UCSD-AML1 (cell line): ENCODE data around the gene NTHL1.

Source experiments
- DNase-seq: peaks from one replicate; lab custom pipeline; 2025; ENCODE audit not compliant: unreplicated experiment; lab: John Stamatoyannopoulos, UW

Gene NTHL1

DNA sequence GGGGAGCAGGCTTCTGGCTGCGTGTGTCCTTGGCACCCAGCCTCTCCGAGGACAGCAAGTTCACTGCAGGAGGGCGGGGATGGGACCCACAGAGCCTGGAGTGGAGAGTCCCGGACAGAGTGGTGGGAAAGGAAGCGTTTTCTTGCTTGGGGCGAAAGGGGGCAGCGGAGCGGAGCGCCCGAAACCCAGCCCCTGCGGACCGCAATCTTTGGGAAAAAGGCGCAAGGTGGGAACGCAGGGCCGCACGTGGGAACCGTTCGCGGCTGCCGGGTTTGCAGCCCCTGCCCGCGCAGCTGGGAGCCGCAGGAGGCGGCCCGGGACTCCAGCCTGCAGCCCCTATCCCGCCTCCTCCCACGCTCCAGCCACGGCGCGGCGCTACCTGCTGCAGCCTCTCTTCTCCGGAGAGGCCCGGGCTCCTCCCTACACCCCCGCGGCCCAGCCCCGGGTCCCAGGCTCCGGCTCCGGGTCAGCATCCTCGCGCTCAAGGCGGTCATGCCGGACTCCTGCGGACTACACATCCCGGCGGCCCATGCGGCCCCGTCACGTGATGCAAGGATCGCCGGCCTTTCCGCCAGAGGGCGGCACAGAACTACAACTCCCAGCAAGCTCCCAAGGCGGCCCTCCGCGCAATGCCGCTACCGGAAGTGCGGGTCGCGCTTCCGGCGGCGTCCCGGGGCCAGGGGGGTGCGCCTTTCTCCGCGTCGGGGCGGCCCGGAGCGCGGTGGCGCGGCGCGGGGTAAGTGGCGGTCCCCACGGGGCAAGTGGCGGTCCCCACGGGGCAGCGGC lies at the start of gene NTHL1, which contains the start of gene TSC2:
Gene NTHL1, minus strand, starts transcription at position 505 of the 786 bp plus-strand sequence. Its CDS starts 11 bp downstream, at position 494.
Gene TSC2, plus strand, starts transcription at position 656 of the 786 bp plus-strand sequence. CDS start 631 bp downstream, outside the sequence.
- DNase-seq, result peak; percentile 96

- DNase-seq, result no peak
These were observed 49.4 kb upstream of the NTHL1 start for GRCh38 chr16:2096853-2097595.

DNA sequence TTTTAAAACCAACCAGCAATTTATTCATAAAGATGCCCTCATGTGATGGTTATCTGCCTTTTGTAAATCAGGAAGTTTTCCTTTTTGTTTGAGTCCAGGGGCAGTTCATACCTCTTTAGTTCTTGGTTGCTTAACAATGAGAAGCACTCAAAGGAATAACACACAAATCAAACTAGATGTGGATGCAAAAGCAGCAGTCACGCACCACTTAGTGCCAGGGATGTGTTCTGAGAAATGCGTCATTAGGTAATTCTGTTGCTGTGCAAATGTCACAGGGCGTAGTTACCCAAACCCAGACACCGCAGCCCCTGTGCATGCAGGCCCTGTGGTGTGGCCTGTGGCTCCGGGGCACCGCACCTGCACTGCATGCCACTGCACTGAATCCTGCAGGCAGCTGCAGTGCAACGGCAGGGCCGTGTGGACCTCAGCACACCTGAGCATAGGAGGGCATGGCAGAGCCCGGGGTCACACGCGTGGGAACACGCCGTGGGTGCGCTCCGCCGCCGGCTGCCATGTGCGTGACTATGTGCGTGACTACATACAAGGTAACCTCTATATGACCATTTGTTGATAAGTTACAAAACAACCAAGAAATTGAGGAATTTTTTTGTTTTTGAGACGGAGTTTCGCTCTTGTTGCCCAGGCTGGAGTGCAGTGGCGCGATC lies 48.4 kb upstream of the NTHL1 start:
- no peak for DNase-seq

DNA sequence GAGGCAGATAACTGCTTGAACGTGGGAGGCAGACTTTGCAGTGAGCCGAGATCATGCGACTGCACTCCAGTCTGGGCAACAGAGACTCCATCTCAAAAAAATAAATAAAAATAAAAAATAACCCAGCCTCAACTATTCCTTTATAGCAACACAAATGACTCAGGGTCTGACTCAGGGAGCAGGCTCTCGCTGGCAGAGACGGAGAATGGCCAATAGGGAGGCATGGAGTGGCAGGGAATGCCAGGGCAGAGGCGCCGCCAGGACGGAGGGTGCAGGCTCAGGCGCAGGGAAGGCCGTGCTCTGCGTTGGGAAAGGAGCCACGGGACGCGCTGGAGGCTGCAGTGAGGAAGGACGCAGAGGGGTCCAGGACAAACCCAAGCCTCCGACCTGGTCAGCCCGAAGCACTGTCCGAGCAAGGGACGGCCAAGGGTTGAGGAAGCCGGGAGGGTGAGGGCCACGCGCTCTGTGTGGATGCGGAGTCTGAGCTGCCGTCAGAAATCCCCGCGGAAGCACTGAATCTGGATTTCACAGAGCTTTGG lies 47.8 kb upstream of the NTHL1 start:
- no peak for DNase-seq

- DNase-seq, result no peak
These were observed 46.2 kb upstream of the NTHL1 start for GRCh38 chr16:2093793-2094192.

- no peak for DNase-seq
These were observed 45.2 kb upstream of the NTHL1 start for GRCh38 chr16:2092866-2093265.

DNA sequence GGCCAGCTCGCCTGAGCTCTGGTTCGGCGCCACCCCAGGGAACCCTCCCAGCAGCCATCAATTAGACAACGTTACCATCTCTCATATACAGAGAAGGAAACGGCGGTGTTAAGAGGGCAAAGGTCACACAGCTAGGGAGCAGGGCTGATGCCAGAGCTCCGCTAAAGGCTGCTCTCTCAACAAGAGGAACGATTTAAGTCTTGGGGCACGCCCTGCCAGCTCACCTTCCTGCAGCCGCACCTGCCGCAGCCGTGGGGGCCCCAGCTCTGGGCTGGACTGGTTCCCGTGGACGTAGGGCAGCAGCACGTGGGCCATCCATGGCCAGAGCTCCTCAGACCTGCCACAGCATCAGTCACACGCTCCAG lies 44.6 kb upstream of the NTHL1 start:
- DNase-seq, result no peak

GRCh38 chr16:2091547-2092255 lies 44.1 kb upstream of the NTHL1 start:
- no peak for DNase-seq

DNA sequence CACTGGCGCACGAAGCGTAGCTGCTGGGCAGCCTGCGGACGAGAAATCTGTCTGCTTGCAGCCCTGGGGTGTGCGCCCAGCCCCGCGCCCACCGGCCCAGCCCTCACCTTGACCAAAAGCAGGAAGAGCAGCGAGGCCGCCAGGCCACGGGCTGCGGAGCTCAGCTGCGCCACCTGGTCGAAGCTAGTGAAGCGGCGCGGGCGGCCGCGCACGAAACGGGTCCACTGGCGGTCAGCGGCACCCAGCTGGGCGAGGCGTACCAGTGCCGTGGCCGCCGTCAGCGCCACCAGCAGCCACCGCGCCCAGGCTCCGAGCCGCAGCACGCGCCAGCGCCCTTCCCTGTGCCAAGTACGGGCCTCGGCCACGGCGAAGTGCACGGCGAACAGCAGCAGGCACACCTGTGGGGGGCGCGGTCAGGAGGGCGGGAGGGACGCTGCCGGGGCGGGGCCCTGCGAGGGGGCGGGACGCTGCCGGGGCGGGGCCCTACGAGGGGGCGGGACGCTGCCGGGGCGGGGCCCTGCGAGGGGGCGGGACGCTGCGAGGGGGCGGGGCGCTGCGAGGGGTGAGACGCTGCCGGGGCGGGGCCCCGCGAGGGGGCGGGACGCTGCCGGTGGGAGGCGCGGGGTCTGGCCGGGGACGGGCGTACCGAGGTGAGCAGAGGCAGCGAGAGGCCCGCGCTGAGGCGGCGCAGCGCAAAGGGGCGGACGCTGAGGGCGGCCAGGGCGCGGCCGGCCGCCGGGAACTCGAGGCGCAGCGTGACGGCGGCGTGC lies 43.3 kb upstream of the NTHL1 start:
- DNase-seq, result no peak

DNA sequence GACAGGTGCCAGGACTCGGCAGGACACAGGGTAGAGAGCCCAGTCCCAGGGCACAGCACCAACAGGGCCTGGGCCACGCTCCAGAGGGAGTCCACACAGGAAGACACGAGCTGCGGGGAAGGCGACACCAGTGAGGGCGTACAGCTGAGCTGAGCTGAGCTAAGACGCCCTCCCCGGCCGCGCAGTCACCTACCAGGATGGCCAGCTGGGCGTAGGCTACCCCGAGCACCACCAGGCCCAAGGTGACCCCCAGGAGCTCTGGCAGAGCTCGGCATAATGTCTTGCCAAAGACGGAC lies 42.8 kb upstream of the NTHL1 start:
- DNase-seq, result no peak

DNA sequence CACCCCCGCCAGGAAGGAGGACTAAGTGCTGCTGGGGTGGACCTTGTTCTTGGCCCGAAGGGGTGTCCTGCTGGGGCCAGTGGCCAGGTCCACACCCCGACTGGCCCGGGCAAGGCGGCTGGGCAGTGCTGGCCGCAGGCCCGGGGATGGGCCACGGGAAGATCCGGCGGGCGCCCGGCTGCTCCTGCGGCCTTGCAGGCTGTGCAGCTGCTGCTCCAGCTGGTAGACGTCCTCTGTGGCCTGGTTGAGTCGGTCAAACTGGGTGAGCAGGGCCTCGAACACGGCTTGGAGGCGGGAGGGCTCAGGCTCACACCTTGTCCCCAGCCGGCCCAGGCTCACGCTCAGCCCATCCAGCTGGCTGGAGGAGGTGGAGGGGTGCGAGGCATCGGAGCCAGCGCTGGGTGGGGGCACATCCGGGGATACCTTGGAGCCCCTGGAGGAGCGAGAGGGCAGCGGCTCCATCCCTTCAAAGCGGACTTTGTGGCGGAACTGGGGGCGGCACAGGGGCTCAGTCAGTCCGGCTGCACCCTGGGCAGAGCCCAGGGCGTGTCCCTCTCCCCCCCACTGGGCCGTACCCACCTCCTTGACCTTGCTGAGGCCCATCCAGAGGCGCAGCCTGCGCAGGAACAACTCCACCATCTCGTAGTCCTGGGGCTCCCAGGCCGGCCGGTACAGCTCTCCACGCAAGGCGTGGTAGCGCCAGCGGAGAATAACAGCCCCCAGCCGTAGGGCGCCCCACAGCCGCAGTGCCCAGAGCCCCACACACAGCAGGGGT lies 42.3 kb upstream of the NTHL1 start:
- no peak for DNase-seq

DNA sequence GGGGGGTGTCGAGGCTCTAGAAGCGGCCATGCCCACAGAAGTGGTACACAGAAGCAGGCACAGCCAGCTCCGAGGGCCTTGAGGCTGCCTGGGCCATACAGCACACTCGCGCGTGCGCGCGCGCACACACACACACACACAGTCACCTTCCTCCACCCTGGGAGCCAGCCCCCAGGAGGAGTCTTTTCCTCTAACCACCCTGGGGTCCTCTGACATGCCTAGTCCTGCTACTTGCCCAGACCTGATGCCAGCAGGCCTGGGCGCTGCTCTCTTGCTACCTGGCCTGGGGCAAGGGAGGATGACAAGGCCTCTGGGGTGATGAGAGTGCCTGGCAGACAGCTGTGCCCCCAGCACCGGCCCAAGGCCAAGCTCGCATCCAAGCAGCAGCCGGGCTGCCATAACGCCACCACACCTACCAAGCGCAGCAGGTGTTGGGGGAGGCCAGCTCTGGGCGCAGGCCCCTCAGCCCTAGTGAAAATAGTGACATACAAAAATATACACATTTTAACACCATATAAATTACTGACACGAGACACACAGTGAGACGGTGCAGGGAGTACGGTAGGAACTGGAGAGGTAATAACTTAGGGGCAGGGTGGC lies 41.2 kb upstream of the NTHL1 start:
- no peak for DNase-seq

GRCh38 chr16:2087748-2088631 lies 40.4 kb upstream of the NTHL1 start:
- no peak for DNase-seq

GRCh38 chr16:2086812-2087747 lies 39.4 kb upstream of the NTHL1 start:
- no peak for DNase-seq

GRCh38 chr16:2086106-2086742 lies 38.6 kb upstream of the NTHL1 start:
- no peak for DNase-seq

DNA sequence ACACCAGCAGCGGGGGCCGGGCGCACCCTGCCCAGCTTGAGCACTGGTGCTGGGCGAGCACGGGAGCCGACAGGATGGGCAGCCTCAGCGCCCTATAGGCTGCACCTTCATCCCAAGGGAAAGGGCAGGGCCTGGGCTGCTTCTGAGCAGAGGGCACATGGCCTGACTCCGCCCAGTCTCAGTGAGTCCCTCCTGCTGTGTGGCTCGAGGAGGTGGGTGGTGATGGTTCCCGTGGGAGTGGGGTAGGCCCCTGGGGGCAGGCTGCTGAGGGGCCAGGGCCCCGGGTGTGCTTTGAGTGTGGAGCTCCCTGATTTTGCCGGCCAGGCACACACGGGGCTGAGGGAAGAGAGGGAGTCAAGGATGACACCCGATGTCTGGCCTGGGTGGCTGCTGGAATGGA lies 38.0 kb upstream of the NTHL1 start:
- no peak for DNase-seq
